K562 (cell line): ENCODE data around the gene ITGAL. TPM values are rescaled to one million over a fixed set of nuclear protein-coding genes. Genes with fewer than 3 reads are reported as not detected.
A peak's percentile ranks its signal among the peaks of the same experiment; 100 is the strongest.

Experiments used
- FOS ChIP-seq: IDR thresholded peaks from 3 replicates; pipeline ENCODE4 v1.6.1; 2011; ENCODE audit not compliant: insufficient read length; ENCODE audit errors: extremely low read depth
- FOXJ2 ChIP-seq: fragments of 200-800 bp; sonication (Bioruptor generic); IDR thresholded peaks from 2 replicates; pipeline ENCODE4 v1.6.1; 2016; ENCODE audit warnings: missing genetic modification characterization, missing compliant biosample characterization
- GTF2A2 ChIP-seq: IDR thresholded peaks from 2 replicates; pipeline ENCODE4 v1.6.1; 2016; ENCODE audit warnings: mild to moderate bottlenecking, missing genetic modification characterization, missing compliant biosample characterization
- MYNN ChIP-seq, 2 experiments: sonication (generic); formaldehyde crosslinking in 1 of 2; IDR thresholded peaks; 2 replicates each; pipeline versions ENCODE4 v1.5.0 to v1.6.1; 2016 to 2020; ENCODE audit warnings: antibody characterized with exemption in 1 of 2, missing genetic modification reagents in 1 of 2
- POLR3G ChIP-seq: IDR thresholded peaks from 2 replicates; pipeline ENCODE4 v1.6.1; 2011; ENCODE audit not compliant: insufficient read length, insufficient replicate concordance; ENCODE audit errors: extremely low read depth
- RBM39 ChIP-seq: fragments of 200-400 bp; formaldehyde crosslinking; optimal IDR thresholded peaks from 2 replicates; pipeline ENCODE3; 2018; ENCODE audit warnings: low read depth, low read length
- TOE1 ChIP-seq, 2 experiments: fragments of 450-650 bp in 1 of 2; sonication (generic) in 1 of 2; formaldehyde crosslinking in 1 of 2; IDR thresholded peaks; 2 replicates each; pipeline versions ENCODE4 v1.7.1 to v1.8.0; 2016 to 2022; ENCODE audit warnings: borderline replicate concordance in 2 of 2, mild to moderate bottlenecking in 2 of 2, antibody characterized with exemption in 1 of 2, inconsistent platforms in 1 of 2, low read depth in 1 of 2, missing genetic modification reagents in 1 of 2, moderate library complexity in 1 of 2
- TRIM24 ChIP-seq, 2 experiments: fragments of 450-650 bp; IDR thresholded peaks; 2 replicates each; pipeline ENCODE4 v1.6.1; 2016
- ZBTB40 ChIP-seq, 2 experiments: fragments of 450-650 bp in 1 of 2; sonication (generic) in 1 of 2; formaldehyde crosslinking in 1 of 2; IDR thresholded peaks; 2 replicates each; pipeline versions ENCODE4 v1.7.1 to v1.9.0; 2016 to 2022; ENCODE audit warnings: inconsistent platforms in 1 of 2, mild to moderate bottlenecking in 1 of 2, missing genetic modification reagents in 1 of 2
- ZFX ChIP-seq: sonication (generic); formaldehyde crosslinking; IDR thresholded peaks from 2 replicates; pipeline ENCODE4 v1.8.0; 2022; ENCODE audit warnings: mild to moderate bottlenecking, missing genetic modification reagents, moderate library complexity
- ZNF695 ChIP-seq: fragments of 450-650 bp; formaldehyde crosslinking; IDR thresholded peaks from 2 replicates; pipeline ENCODE4 v1.4.0; 2020; ENCODE audit warnings: mild to moderate bottlenecking, moderate library complexity
- polyA plus RNA-seq, 8 experiments: library from polyadenylated mRNA; depleted of rRNA in 4 of 8; stranded (reverse) in 5 of 8; unstranded in 3 of 8; fragments of >200 nt; fragmentation: Nextera tagmentation in 2 of 8; fragmentation: Illumina TruSeq in 1 of 8; extraction: Ambion mirVana in 2 of 8; extraction: Trizol in 1 of 8; gene quantifications; 2 replicates each; pipeline versions ENCODE4 v1.2.1 to v1.2.3, GENCODE V29; 2011 to 2014; ENCODE audit warnings: inconsistent platforms in 1 of 8, missing spikeins in 1 of 8
- total RNA-seq, 7 experiments: library from RNA; depleted of rRNA in 6 of 7; stranded (reverse); fragments of >200 nt in 6 of 7; fragmentation: Illumina TruSeq in 2 of 7; extraction: Trizol in 2 of 7; gene quantifications; 2 replicates each; pipeline versions ENCODE4 v1.2.1 to v1.2.3, GENCODE V29; 2011 to 2021; ENCODE audit warnings: low replicate concordance in 1 of 7

Gene ITGAL
- total and polyA plus RNA-seq, 9 of the 15 experiments (the other 6 are each of a cell fraction or from before 2014, with no cell fraction given) = 0.01 to 0.53 TPM; not detected in 7

GRCh38 chr16:30429418-30429677 lies 43.2 kb upstream of the ITGAL start (continued):
- TF ChIP-seq TOE1 (IDR thresholded peaks at IDR 0.05; ENCODE audit: borderline replicate concordance) (0 out of 2 replicates have a peak, but pooled peaks have one; percentile 10), TOE1 (CRISPR knock-in tag; IDR thresholded peaks at IDR 0.05; ENCODE audit: borderline replicate concordance, low read depth) (no peak), ZNF695 (CRISPR knock-in tag) (no peak), TRIM24 (IDR thresholded peaks at IDR 0.05) (0 out of 4 replicates have a peak, but pooled peaks of 1 of the 2 experiments have one; percentile 17), FOXJ2 (tag) (0 out of 2 replicates have a peak, but pooled peaks have one; percentile 29), MYNN (IDR thresholded peaks at IDR 0.05) (no peak), MYNN (CRISPR knock-in tag; IDR thresholded peaks at IDR 0.05) (no peak), FOS (no peak), GTF2A2 (tag) (no peak), ZBTB40 (IDR thresholded peaks at IDR 0.05) (peak; percentile 52; the same call in 1 of the 2 replicates), ZBTB40 (CRISPR knock-in tag; IDR thresholded peaks at IDR 0.05) (no peak), ZFX (CRISPR knock-in tag) (no peak), POLR3G (no peak), RBM39 (peak; percentile 16)
